Putamen (tissue), 1 donor: Measurements from ENCODE around the gene RIT2.
"Not testable (repeated sequence)": the region's sequence is repeated elsewhere in the genome, so short reads cannot be mapped to it uniquely, and the experiment has no call there.

ENCODE experiments used
- DNase-seq: peaks from one replicate; pipeline ENCODE4 v3.0.0-alpha.2; 2016; ENCODE audit warnings: low spot score

RIT2 gene

GRCh38 chr18:42756214-42756613, 359.3 kb downstream of the RIT2 start:
- no peak for DNase-seq

DNA sequence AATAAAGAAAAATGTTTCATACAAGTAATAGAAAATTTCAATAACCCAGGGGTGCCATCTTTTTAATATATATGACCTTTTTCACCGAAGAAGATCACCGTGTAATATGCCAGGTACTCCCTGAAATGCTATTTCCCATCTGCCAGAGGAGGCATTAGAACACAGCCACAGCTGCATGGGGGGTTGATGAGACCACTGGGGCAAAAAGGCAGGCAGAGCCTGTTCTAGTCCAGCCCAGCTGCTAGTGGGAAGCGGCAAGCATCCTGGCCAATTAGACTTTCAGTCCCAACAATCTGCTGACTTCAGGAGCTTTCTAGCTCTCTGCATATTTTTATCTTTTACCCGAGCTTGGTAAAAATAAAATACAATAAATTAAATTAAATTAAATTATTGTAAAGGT, 362.6 kb downstream of the RIT2 start:
- no peak for DNase-seq

GRCh38 chr18:42746794-42747193, 368.7 kb downstream of the RIT2 start:
- no peak for DNase-seq

DNA sequence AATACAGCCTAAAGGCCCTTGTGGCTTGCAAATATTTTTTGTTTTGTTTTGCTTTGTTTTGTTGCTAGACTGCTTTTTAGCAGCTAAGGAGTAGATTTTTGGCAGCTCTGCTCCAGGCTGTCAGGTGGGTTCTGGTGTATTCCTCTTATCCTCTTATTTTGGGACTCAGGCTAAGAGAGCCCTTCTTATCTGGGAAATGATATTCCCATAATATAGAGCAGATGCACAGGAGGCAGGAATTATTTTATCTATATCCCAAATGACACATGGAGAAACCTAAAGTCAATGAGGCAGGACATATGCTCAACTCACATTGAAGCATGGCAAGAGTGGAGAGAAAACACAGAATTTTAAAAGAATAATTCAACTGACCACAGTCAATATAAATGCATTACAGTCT, 369.6 kb downstream of the RIT2 start:
- no peak for DNase-seq

DNA sequence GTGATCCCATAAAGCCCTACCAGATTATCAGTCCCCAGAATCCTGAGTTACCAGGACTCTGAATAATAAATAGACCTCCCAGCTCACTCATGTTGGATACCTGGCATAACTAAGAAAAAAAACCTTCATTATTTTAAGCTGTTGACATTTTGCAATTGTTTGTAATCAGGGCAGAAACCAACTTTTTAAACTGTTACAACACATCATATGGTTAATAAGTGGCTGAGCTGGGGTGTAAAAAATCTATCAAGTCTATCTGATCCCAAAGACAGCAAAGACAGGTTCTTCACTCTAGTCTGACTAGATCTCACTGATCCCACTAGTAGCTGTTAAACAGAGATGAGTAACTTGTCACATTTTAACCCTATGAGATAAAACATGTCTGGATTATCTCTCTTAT, 370.3 kb downstream of the RIT2 start:
- DNase-seq: no peak

- DNase-seq: no peak
Observed at GRCh38 chr18:42743373-42744138, 371.9 kb downstream of the RIT2 start.

GRCh38 chr18:42742969-42743368, 372.5 kb downstream of the RIT2 start:
- DNase-seq: no peak

DNA sequence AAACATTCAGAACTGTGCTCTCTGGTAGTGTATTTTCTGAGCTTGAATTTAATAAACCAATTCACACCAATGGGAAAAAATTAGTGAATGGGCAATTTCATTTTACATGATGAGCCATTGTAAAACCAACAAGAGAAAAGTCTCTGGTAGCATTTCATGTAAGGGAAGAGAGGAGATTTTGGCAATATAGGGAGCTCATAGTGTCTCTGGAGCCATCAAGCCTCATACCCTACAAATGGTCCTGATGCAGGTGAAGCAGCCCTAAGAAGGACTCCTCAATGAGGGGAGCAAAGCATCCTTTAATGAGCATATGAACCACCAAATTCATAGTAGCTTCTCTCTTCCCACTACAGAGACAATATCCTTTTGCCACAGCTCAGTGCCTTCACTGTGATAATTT, 373.0 kb downstream of the RIT2 start:
- no peak for DNase-seq

DNA sequence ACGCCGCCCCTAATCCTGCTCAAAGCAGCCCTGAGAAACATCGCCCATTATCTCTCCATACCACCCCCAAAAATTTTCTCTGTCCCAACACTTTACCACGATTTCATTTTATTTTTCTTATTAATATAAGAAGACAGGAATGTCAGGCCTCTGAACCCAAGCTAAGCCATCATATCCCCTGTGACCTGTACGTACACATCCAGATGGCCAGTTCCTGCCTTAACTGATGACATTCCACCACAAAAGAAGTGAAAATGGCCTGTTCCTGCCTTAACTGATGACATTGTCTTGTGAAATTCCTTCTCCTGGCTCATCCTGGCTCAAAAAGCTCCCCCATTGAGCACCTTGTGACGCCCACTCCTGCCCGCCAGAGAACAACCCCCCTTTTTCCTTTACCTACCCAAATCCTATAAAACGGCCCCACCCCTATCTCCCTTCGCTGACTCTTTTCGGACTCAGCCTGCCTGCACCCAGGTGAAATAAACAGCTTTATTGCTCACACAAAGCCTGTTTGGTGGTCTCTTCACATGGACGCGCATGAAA, 373.6 kb downstream of the RIT2 start:
- DNase-seq: not testable (repeated sequence)

GRCh38 chr18:42741299-42741698, 374.2 kb downstream of the RIT2 start:
- DNase-seq: not testable (repeated sequence)

GRCh38 chr18:42736074-42736473, 379.4 kb downstream of the RIT2 start:
- DNase-seq: no peak

- DNase-seq: no peak
Observed at GRCh38 chr18:42734520-42734919, 381.0 kb downstream of the RIT2 start.

- DNase-seq: no peak
Observed at GRCh38 chr18:42730272-42730671, 385.2 kb downstream of the RIT2 start.

- no peak for DNase-seq
Observed at GRCh38 chr18:42719221-42719620, 396.3 kb downstream of the RIT2 start.

GRCh38 chr18:42712065-42712464, 403.4 kb downstream of the RIT2 start:
- no peak for DNase-seq

DNA sequence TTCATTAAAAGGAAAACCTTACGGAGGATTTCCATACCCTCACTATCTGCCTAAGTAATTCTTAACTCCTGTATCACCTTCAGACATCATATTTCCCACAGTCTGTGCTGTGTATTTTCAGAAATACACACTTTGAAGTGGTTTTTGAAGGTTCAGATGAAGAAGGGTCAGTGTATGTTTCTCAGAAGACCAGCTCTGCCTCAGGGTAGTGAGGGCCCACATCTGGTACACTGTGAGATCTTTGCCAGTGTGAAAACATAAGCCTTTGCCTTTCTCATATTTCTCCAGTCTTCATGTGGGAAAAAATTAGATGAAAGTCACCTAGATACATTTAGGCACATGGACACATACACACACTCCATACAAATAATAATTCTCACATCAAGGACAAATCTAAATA, 408.4 kb downstream of the RIT2 start:
- DNase-seq: no peak

GRCh38 chr18:42706618-42707017, 408.9 kb downstream of the RIT2 start:
- no peak for DNase-seq

GRCh38 chr18:42706029-42706608, 409.4 kb downstream of the RIT2 start:
- no peak for DNase-seq
